HG03025 (cell line): ENCODE data around the gene HBS1L.
A peak's percentile ranks its signal among the peaks of the same experiment; 100 is the strongest.
"Not testable (repeated sequence)": the region's sequence is repeated elsewhere in the genome, so short reads cannot be mapped to it uniquely, and the experiment has no call there.

Source experiments
- ATAC-seq: cut with Tn5 transposase; IDR thresholded peaks from one replicate; pipeline ENCODE4 v1.9.1; 2021; ENCODE audit warnings: mild to moderate bottlenecking, moderate library complexity; ENCODE audit not compliant: unreplicated experiment, low FRiP score

The HBS1L gene

GRCh38 chr6:135081966-135082365 is 27.3 kb upstream of the HBS1L start:
- ATAC-seq: no peak

- no peak for ATAC-seq
Observed at GRCh38 chr6:135075018-135075417, 20.4 kb upstream of the HBS1L start.

- no peak for ATAC-seq
Observed at GRCh38 chr6:135073756-135074393, 19.3 kb upstream of the HBS1L start.

- ATAC-seq: no peak
Observed at GRCh38 chr6:135073217-135073616, 18.6 kb upstream of the HBS1L start.

- no peak for ATAC-seq
Observed at GRCh38 chr6:135072753-135073152, 18.1 kb upstream of the HBS1L start.

GRCh38 chr6:135071541-135071940 is 16.9 kb upstream of the HBS1L start:
- no peak for ATAC-seq

GRCh38 chr6:135067911-135068310 is 13.3 kb upstream of the HBS1L start:
- no peak for ATAC-seq

- ATAC-seq: no peak
Observed at GRCh38 chr6:135066806-135067205, 12.2 kb upstream of the HBS1L start.

GRCh38 chr6:135066397-135066796 is 11.8 kb upstream of the HBS1L start:
- ATAC-seq: no peak

- no peak for ATAC-seq
Observed at GRCh38 chr6:135064586-135064985, 10.0 kb upstream of the HBS1L start.

- ATAC-seq: no peak
Observed at GRCh38 chr6:135063926-135064325, 9.3 kb upstream of the HBS1L start.

- no peak for ATAC-seq
Observed at GRCh38 chr6:135062735-135063134, 8.1 kb upstream of the HBS1L start.

GRCh38 chr6:135060076-135060475 is 5.5 kb upstream of the HBS1L start:
- ATAC-seq: no peak

- not testable (repeated sequence) for ATAC-seq
Observed at GRCh38 chr6:135058299-135058698, 3.7 kb upstream of the HBS1L start.

GRCh38 chr6:135056632-135057031 is 2.0 kb upstream of the HBS1L start:
- ATAC-seq: no peak

- ATAC-seq: peak; percentile 9
Observed at GRCh38 chr6:135054226-135054568, 425 bp downstream of the HBS1L start.

GRCh38 chr6:135053406-135053805 is 1.2 kb downstream of the HBS1L start:
- ATAC-seq: no peak

GRCh38 chr6:135052939-135053338 is 1.7 kb downstream of the HBS1L start:
- no peak for ATAC-seq

GRCh38 chr6:135048915-135049314 is 5.7 kb downstream of the HBS1L start:
- no peak for ATAC-seq

- ATAC-seq: no peak
Observed at GRCh38 chr6:135047336-135047735, 7.3 kb downstream of the HBS1L start.

- no peak for ATAC-seq
Observed at GRCh38 chr6:135046912-135047311, 7.7 kb downstream of the HBS1L start.

GRCh38 chr6:135044639-135045038 is 10.0 kb downstream of the HBS1L start:
- ATAC-seq: no peak

- no peak for ATAC-seq
Observed at GRCh38 chr6:135043846-135044245, 10.8 kb downstream of the HBS1L start.
